Stimulated activated CD8-positive, alpha-beta memory T cell treated with anti-CD3 and anti-CD28 coated beads, Interleukin-4, amount 100 ng/mL, for 1 hour (primary cell): Measurements from ENCODE around the gene STAB2.

Experiments used
- DNase-seq, 2 donors: peaks; one replicate each; pipeline ENCODE4 v3.0.0-alpha.2; 2020; ENCODE audit warnings: low read depth in 2 of 2, low spot score in 1 of 2

The STAB2 gene

GRCh38 chr12:103586132-103586531, 941 bp upstream of the STAB2 start:
- no peak for DNase-seq

- DNase-seq, result no peak
These were observed 1.6 kb downstream of the STAB2 start for GRCh38 chr12:103588680-103589079.

GRCh38 chr12:103589517-103589916, 2.4 kb downstream of the STAB2 start:
- DNase-seq, result no peak

- DNase-seq, result no peak
These were observed 3.2 kb downstream of the STAB2 start for GRCh38 chr12:103590271-103590670.

GRCh38 chr12:103596981-103597380, 9.9 kb downstream of the STAB2 start:
- DNase-seq, result no peak

GRCh38 chr12:103599274-103599673, 12.2 kb downstream of the STAB2 start:
- DNase-seq, result no peak

GRCh38 chr12:103600967-103601728, 14.1 kb downstream of the STAB2 start:
- DNase-seq, result no peak

- no peak for DNase-seq
These were observed 33.3 kb downstream of the STAB2 start for GRCh38 chr12:103620395-103620794.

GRCh38 chr12:103623716-103624115, 36.6 kb downstream of the STAB2 start:
- DNase-seq, result no peak

- no peak for DNase-seq
These were observed 39.4 kb downstream of the STAB2 start for GRCh38 chr12:103626498-103626897.

- DNase-seq, result no peak
These were observed 40.2 kb downstream of the STAB2 start for GRCh38 chr12:103627189-103627855.

- DNase-seq, result peak in 1 of 2 donors; percentile 1
These were observed 45.6 kb downstream of the STAB2 start for GRCh38 chr12:103632554-103633216.

- DNase-seq, result no peak
These were observed 47.7 kb downstream of the STAB2 start for GRCh38 chr12:103634732-103635131.

- DNase-seq, result no peak
These were observed 48.3 kb downstream of the STAB2 start for GRCh38 chr12:103635419-103635818.

- DNase-seq, result no peak
These were observed 49.9 kb downstream of the STAB2 start for GRCh38 chr12:103637021-103637420.

- DNase-seq, result no peak
These were observed 50.4 kb downstream of the STAB2 start for GRCh38 chr12:103637429-103637828.

GRCh38 chr12:103639983-103640382, 52.9 kb downstream of the STAB2 start:
- DNase-seq, result no peak

GRCh38 chr12:103640410-103640809, 53.3 kb downstream of the STAB2 start:
- no peak for DNase-seq

- DNase-seq, result no peak
These were observed 53.8 kb downstream of the STAB2 start for GRCh38 chr12:103640831-103641230.

- DNase-seq, result no peak
These were observed 55.3 kb downstream of the STAB2 start for GRCh38 chr12:103642240-103642864.

- DNase-seq, result no peak
These were observed 58.1 kb downstream of the STAB2 start for GRCh38 chr12:103645202-103645601.

- DNase-seq, result no peak
These were observed 60.2 kb downstream of the STAB2 start for GRCh38 chr12:103647267-103647666.
